Type B pancreatic cell (in vitro differentiated cells): ENCODE measurements around the gene TARBP2. TPM values are rescaled to one million over a fixed set of nuclear protein-coding genes. Genes with fewer than 3 reads are reported as not detected.
A peak's percentile ranks its signal among the peaks of the same experiment; 100 is the strongest.

Source experiments
- DNase-seq: peaks from one replicate; pipeline ENCODE4 v3.0.0; 2021; ENCODE audit warnings: mixed read lengths; ENCODE audit not compliant: unreplicated experiment; ENCODE audit errors: extremely low spot score
- H3K27ac Mint-ChIP-seq: 2 replicates; pipeline ENCODE4 v1.8.0; 2021; ENCODE audit warnings: mild to moderate bottlenecking, mixed read lengths
- H3K27me3 Mint-ChIP-seq: 2 replicates; pipeline ENCODE4 v1.8.0; 2021; ENCODE audit warnings: mixed read lengths
- H3K36me3 Mint-ChIP-seq: 2 replicates; pipeline ENCODE4 v1.8.0; 2021; ENCODE audit warnings: mixed read lengths
- H3K4me1 Mint-ChIP-seq: one replicate; pipeline ENCODE4 v1.8.0; 2021; ENCODE audit warnings: mixed read lengths; ENCODE audit not compliant: unreplicated experiment
- H3K4me3 Mint-ChIP-seq: 2 replicates; pipeline ENCODE4 v1.8.0; 2021; ENCODE audit warnings: mild to moderate bottlenecking, mixed read lengths
- H3K9me3 Mint-ChIP-seq: 2 replicates; pipeline ENCODE4 v1.8.0; 2021; ENCODE audit warnings: mixed read lengths
- CTCF ChIP-seq: fragments of 200-600 bp; sonication (generic); conservative IDR thresholded peaks from 2 replicates; pipeline ENCODE4 v1.5.0; 2021; ENCODE audit warnings: antibody characterized with exemption, mild to moderate bottlenecking
- total RNA-seq: library from RNA; stranded (reverse); gene quantifications from 2 replicates; pipeline ENCODE4 v1.2.1, GENCODE V29; 2021; ENCODE audit warnings: low replicate concordance

Gene TARBP2
- total RNA-seq, 1 donor from 2014 or later, result 52.3 TPM

- peak overlapping the region; percentile 73 for H3K27ac Mint-ChIP-seq
- TF ChIP-seq CTCF, result peak; percentile 95
- no peaks in the 10 kb centered on the region for H3K36me3 Mint-ChIP-seq
- no peaks in the 10 kb centered on the region for H3K9me3 Mint-ChIP-seq
- no peak overlapping the region for H3K4me3 Mint-ChIP-seq
- peaks cover 4% of the 10 kb centered on the region for H3K4me1 Mint-ChIP-seq
- DNase-seq, result peak; percentile 85
- H3K27me3 Mint-ChIP-seq, result no peaks in the 10 kb centered on the region
Measured at GRCh38 chr12:53508534-53509170, 7.6 kb downstream of the TARBP2 start.

- no peak for TF ChIP-seq CTCF
- no peaks in the 10 kb centered on the region for H3K27me3 Mint-ChIP-seq
- peaks cover 4% of the 10 kb centered on the region for H3K4me1 Mint-ChIP-seq
Measured at GRCh38 chr12:53510181-53510812, 9.2 kb downstream of the TARBP2 start.

GRCh38 chr12:53513712-53514410 lies 12.8 kb downstream of the TARBP2 start:
- Mint-ChIP-seq H3K4me1 (no peaks in the 10 kb centered on the region), H3K27me3 (no peaks in the 10 kb centered on the region), H3K9me3 (no peaks in the 10 kb centered on the region)

More at GRCh38 chr12:53510181-53510812, 9.2 kb downstream of the TARBP2 start:
- no peaks in the 10 kb centered on the region for H3K9me3 Mint-ChIP-seq
- no peak for DNase-seq
- no peak overlapping the region for H3K27ac Mint-ChIP-seq
- no peak overlapping the region for H3K4me3 Mint-ChIP-seq
- H3K36me3 Mint-ChIP-seq, result peaks cover 4% of the 10 kb centered on the region

GRCh38 chr12:53514628-53515290 lies 13.7 kb downstream of the TARBP2 start:
- TF ChIP-seq CTCF, result no peak
- no peaks in the 10 kb centered on the region for H3K27me3 Mint-ChIP-seq
- H3K4me3 Mint-ChIP-seq, result no peak overlapping the region
- H3K4me1 Mint-ChIP-seq, result no peaks in the 10 kb centered on the region
- peak overlapping the region; percentile 66 for H3K27ac Mint-ChIP-seq
- no peaks in the 10 kb centered on the region for H3K9me3 Mint-ChIP-seq
- DNase-seq, result no peak
- peaks cover 8% of the 10 kb centered on the region for H3K36me3 Mint-ChIP-seq

More at GRCh38 chr12:53513712-53514410, 12.8 kb downstream of the TARBP2 start:
- DNase-seq, result no peak
- no peak for TF ChIP-seq CTCF
- H3K27ac Mint-ChIP-seq, result no peak overlapping the region
- peaks cover 8% of the 10 kb centered on the region for H3K36me3 Mint-ChIP-seq
- H3K4me3 Mint-ChIP-seq, result no peak overlapping the region

GRCh38 chr12:53515291-53515680 lies 14.2 kb downstream of the TARBP2 start:
- H3K4me1 Mint-ChIP-seq, result no peaks in the 10 kb centered on the region
- H3K27me3 Mint-ChIP-seq, result no peaks in the 10 kb centered on the region
- H3K9me3 Mint-ChIP-seq, result no peaks in the 10 kb centered on the region
- H3K4me3 Mint-ChIP-seq, result no peak overlapping the region
- TF ChIP-seq CTCF, result no peak
- peaks cover 8% of the 10 kb centered on the region for H3K36me3 Mint-ChIP-seq
- no peak for DNase-seq
- H3K27ac Mint-ChIP-seq, result peak overlapping the region; percentile 66
